SU-DHL-6 (cell line): ENCODE data around the gene COQ2.

Experiments used
- EZH2phosphoT487 ChIP-seq: fragments of 200-600 bp; sonication (generic), shearing (Covaris generic); conservative IDR thresholded peaks from 2 replicates; pipeline ENCODE4 v1.6.1; 2018; ENCODE audit warnings: mild to moderate bottlenecking, antibody characterized with exemption, low read length, moderate library complexity, mixed read lengths
- TF ChIP-seq, protein P1 (sequence below): fragments of 200-600 bp; sonication (generic); IDR thresholded peaks from one replicate; pipeline ENCODE4 v1.5.1; 2017; ENCODE audit warnings: antibody characterized with exemption, mild to moderate bottlenecking, low read length, moderate library complexity; ENCODE audit not compliant: insufficient read depth, poor library complexity, severe bottlenecking

- no peak for TF ChIP-seq EZH2phosphoT487
- TF ChIP-seq, protein P1, sequence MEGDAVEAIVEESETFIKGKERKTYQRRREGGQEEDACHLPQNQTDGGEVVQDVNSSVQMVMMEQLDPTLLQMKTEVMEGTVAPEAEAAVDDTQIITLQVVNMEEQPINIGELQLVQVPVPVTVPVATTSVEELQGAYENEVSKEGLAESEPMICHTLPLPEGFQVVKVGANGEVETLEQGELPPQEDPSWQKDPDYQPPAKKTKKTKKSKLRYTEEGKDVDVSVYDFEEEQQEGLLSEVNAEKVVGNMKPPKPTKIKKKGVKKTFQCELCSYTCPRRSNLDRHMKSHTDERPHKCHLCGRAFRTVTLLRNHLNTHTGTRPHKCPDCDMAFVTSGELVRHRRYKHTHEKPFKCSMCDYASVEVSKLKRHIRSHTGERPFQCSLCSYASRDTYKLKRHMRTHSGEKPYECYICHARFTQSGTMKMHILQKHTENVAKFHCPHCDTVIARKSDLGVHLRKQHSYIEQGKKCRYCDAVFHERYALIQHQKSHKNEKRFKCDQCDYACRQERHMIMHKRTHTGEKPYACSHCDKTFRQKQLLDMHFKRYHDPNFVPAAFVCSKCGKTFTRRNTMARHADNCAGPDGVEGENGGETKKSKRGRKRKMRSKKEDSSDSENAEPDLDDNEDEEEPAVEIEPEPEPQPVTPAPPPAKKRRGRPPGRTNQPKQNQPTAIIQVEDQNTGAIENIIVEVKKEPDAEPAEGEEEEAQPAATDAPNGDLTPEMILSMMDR = no peak
Measured at GRCh38 chr4:83248486-83248885, 36.1 kb downstream of the COQ2 start.
